C1 segment of cervical spinal cord (tissue), 14 donors: ENCODE measurements around the gene DEFB132.
"Not testable (repeated sequence)": the region's sequence is repeated elsewhere in the genome, so short reads cannot be mapped to it uniquely, and the experiment has no call there.

Experiments used
- DNase-seq, 14 donors: peaks; one replicate each; lab custom pipeline; 2025; lab: John Stamatoyannopoulos, UW

Gene DEFB132, protein sequence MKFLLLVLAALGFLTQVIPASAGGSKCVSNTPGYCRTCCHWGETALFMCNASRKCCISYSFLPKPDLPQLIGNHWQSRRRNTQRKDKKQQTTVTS

GRCh38 chr20:257419-257818 lies at the start of gene DEFB132:
Gene DEFB132 (plus strand): TSS chr20:257724. CDS start chr20:257779, 55 bp downstream.
- no peak for DNase-seq

DNA sequence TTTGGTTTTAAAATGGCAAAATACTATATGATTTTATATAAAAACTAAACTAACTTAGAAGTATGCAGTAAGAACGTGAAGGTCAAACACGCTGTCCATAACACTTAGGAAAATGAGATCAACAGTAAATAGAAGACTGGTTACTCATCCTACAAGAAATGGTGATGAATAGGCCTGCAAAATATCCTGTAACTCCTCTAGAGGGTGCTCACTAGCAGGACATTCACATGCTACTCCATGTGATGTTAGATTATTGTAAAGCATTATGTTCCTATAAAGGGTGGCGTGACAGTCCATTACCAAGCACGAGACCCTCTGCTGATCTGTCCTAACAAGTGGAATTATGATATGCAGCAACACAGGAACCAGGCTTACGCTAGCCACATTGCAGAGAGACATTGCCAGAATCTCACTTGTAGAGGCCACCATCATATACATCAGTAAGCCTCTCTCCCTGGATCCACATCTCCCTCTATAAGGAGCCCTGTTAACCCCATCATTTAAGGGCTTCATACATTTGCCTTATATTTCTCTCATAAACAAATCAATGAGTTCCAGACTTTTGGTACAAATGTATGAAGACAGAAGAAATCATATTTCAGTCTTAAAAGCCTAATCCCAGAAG lies 48.5 kb upstream of the DEFB132 start:
- DNase-seq = peak in 2 of 14 donors; percentile 0 to 3

- DNase-seq = no peak
Observed at GRCh38 chr20:210809-211502, 46.6 kb upstream of the DEFB132 start.

- no peak for DNase-seq
Observed at GRCh38 chr20:214383-214782, 43.1 kb upstream of the DEFB132 start.

DNA sequence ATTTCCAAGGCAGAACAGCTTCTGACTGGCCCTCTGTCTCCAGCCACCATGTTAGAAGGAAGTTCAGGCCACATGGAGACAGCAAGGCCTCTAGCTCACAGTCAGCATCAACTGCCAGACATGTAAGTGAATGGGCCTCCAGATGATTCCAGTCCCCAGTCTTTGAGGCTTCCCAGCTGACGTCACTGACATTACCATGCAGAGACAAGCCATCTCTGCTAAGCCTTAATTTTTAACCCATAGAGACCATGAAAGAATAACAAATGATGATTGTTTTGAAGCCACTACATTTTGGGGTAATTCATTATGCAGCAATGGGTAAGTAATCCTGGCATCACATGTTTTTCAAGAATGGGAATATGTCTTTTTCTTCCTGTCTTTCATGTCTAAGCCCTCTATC lies 41.7 kb upstream of the DEFB132 start:
- DNase-seq = no peak

DNA sequence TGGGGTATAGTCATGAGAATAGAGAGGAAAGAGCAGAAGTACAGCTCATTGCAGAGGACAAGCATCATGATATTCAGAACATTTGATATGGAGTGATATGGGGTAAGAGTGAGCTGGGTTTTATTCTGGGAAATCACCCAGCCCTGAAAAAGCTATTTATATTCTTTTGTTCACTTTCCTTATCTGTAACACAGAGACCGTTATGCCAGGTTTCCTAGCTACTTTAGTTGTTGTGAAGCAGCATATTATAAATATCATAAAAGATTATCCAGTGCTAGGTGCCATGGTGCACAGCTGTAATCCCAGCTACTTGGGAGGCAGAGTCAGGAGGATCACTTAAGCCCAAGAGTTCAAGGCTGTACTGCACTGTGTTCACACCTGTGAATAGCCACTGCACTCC lies 40.3 kb upstream of the DEFB132 start:
- no peak for DNase-seq

DNA sequence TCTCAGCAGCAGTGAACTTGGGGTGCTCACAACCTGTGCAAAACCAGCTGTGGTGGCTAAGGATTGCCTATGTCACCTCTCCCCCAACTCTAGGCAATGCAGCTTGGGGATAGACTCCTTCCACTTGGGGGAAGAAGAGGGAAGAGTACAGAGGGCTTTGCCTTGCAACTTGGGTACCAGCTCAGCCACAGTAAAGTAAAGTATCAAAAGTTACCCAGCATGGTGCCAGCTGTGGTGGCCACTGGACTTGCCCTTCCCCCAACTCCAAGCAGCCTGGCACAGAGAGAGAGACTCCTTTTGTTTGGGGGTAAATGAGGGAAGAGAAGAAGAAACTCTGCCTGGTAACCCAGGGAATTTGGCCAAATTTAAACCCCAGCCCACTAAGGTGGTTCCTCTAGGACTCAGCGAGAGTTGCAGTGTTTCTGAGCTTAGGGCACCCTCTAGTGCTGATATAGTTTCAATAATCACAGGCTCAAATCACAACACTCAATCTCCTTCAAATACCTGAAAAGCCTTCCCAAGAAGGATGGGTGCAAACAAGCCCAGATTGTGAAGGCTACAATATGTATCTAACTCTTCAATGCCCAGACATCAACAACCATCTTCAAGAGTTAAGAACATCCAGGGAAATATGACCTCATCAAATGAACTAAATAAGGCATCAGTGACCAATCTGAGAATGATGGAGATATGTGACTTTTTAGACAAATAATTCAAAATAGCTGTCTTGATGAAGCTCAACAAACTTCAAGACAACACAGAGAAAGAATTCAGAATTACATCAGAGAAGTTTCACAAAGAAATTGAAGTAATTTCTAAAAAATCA lies 38.0 kb upstream of the DEFB132 start:
- DNase-seq = no peak

- no peak for DNase-seq
Observed at GRCh38 chr20:221258-221830, 36.2 kb upstream of the DEFB132 start.

GRCh38 chr20:225879-226278 lies 31.6 kb upstream of the DEFB132 start:
- not testable (repeated sequence) for DNase-seq

- DNase-seq = no peak
Observed at GRCh38 chr20:226958-227357, 30.6 kb upstream of the DEFB132 start, which contains the start of gene DEFB129. Gene DEFB129 (plus strand): TSS chr20:227258. CDS start chr20:227289, 31 bp downstream.

DNA sequence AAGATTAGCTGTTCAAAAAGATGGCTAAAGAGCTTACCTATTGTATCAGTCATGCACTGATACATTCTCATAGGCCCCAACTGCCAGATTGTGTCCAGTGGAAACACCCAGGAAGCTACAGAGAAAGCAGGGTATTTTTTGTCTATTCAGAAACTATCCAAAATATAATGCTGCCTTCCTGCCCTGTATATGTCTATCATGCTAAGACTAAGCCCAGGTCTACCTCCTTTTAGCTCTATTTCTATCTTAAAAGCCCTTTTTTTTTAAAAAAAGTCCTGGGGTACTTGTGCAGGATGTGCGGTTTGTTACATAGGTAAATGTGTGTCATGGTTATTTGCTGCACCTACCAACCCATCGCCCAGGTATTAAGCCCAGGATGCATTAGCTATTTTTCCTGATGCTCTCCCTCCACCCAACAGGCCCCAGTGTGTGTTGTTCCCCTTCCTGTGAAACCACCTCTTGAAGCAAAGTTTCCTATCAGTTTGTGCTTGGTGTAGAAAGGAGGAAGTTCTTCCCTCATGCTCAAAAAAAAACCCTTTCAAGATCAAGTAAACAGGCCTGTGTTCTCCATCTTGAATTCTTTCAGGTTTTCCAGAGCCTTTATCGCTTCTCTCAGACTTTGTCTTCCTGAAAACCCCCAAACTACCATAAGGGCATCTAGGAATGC lies 30.0 kb upstream of the DEFB132 start:
- no peak for DNase-seq

DNA sequence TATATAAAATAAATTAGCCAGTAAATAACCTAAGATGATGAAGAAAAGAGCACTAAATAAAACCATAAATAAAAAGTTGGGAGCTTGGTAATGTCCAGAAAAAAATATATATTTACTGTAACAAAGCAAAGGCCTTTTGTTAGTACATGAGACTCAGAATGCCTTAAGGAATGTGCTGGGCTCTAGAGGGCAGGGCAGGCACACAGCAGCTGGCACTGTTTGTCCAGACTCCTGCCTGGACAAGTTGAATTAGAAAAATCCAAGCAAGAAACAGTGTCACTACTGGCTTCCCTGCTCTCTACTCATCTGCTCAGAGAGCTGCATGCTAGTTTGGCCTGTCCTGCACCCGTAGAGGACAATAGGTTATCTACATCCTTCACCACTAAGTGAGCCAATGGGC lies 21.6 kb upstream of the DEFB132 start:
- peak in 1 of 14 donors; percentile 2 for DNase-seq

DNA sequence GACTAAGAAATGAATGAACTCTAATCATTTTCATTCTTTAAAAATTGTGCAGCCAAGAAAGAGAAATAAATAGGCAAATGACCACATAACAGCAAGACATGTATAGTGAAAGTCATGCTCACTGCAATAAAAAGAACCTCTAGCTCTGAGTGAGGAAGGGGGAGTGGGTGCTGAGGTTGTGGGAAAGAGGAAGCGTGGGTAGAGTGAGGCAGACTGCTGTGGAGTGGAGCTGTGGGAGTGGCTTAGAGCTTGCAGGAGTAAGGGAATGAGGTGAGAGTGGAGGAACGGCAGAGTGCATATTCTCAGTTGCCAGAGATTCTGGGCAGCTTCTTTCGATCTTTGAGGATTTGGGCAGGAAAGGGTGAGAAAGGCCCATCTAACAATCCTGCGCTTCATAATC lies 20.0 kb upstream of the DEFB132 start:
- peak in 4 of 14 donors; percentile 1 to 10 (median 2) for DNase-seq

DNA sequence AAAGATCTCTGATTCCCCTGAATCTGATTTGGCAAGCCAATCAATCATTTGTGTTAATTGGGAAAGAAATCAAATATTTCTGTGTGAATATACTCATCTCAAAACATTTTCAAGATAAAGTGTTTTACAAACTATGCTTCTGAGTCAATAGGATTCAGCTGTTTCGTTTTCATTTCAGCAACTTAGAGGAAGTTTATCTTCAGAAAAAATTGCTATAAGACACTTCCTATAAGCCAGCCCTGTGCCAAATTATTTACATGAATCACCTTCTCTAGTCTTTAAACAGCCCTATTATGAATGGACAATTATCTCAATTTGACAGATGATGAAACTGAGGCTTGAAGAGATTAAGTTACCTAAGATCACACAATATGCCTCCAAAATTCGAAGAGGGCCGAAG lies 19.6 kb upstream of the DEFB132 start:
- DNase-seq = no peak

GRCh38 chr20:242905-243304 lies 14.6 kb upstream of the DEFB132 start:
- DNase-seq = no peak

DNA sequence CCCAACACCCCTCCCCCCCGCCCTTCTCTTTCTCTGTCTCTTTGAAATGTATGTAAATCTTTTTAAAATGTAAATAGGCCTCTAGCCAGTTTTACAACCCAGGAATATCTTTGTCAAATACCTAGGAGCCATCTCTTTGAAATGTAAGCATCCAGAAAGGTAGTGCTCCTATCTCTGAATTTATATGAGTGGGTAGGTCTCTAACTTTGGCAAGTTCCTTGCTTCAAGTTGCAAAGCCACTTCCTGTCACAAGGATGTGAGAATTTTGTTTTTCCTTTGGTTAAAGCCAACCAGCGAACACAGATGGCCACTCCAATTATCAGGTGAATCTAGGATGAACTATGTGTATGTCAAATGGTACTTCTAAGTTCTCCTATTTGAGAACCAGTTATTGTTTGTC lies 6.2 kb upstream of the DEFB132 start:
- DNase-seq = no peak

- DNase-seq = no peak
Observed at GRCh38 chr20:252801-253200, 4.7 kb upstream of the DEFB132 start.

DNA sequence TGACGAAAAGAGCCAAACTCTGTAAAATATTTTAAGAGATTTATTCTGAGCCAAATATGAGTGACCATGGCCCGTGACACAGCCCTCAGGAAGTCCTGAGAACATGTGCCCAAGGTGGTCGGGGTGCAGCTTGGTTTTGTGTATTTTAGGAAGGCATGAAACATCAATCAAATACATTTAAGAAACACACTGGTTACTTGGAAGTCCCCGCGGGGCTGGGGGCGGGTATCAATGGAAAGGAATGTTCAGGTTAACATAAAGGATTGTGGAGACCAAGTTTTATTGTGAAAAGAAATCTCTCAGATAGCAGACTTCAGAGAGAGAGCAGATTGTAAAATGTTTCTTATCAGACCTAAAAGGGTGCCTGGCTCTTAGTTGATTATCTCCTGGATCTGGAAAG lies 4.1 kb upstream of the DEFB132 start:
- DNase-seq = not testable (repeated sequence)

GRCh38 chr20:258269-258858 lies 840 bp downstream of the DEFB132 start:
- no peak for DNase-seq

GRCh38 chr20:258963-259362 lies 1.4 kb downstream of the DEFB132 start:
- DNase-seq = no peak

GRCh38 chr20:259981-260380 lies 2.5 kb downstream of the DEFB132 start:
- DNase-seq = no peak
